ENCODE measurements around the gene FLOT2. TPM values are rescaled to one million over a fixed set of nuclear protein-coding genes. Genes with fewer than 3 reads are reported as not detected.

The FLOT2 gene, protein sequence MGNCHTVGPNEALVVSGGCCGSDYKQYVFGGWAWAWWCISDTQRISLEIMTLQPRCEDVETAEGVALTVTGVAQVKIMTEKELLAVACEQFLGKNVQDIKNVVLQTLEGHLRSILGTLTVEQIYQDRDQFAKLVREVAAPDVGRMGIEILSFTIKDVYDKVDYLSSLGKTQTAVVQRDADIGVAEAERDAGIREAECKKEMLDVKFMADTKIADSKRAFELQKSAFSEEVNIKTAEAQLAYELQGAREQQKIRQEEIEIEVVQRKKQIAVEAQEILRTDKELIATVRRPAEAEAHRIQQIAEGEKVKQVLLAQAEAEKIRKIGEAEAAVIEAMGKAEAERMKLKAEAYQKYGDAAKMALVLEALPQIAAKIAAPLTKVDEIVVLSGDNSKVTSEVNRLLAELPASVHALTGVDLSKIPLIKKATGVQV
- 10 to 100 TPM; 22.2 to 61.3 (median 39.7) TPM for total RNA-seq

DNA sequence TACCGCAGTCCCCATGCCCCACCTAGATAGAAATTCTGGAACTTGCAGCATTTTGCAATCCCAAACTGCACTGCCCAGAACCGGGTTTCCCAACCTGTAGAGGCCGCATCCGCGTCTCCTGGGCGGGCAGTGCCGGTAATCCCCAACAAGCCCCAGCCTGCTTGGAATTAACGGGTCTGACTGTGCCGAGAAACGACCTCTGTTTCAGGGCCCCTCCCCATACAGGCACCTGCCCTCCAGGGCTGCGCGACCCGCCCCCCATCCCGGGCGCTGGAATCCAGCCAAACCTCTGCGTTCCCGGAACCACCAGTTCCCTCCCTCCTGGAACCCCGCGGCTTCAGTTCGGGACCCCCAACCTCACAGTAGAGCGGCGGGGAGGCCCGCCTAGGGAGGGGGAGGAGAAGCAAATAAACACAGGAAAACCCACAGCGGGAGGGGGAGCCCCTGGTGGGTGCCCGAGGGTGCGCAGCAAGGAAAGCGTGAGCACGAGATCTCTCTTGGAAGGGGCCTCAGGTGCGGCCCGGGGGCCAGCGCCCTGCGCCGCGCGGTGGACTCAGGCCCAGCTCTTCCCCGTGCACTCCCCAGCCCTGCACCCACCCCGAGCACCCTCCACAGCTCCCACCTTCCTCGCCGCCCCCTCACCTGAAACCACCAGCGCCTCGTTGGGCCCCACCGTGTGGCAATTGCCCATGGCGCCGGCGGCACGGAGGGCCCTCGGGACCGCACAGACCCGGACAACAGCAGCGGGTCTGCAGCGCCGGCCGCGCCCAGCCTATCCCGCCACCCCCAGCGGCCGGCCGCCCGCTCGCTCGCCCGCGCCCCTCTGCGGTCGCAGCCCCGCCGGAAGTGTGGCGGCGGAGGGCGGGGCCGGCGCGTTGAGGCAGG, at the start of gene FLOT2:
FLOT2 (minus strand) TSS at position 850 of the 885 bp plus-strand sequence; CDS start at position 691, 159 bp downstream.
- peak; percentile 76 to 86 (median 83) for ATAC-seq (replicated peaks in 6 of 8)
- Histone ChIP-seq H3K4me1 (replicated peaks in 1 of 2) (peaks cover 17% of the 10 kb centered on the region in 2 donors), H3K4me3 (peak within 1 kb of the TSS; percentile 64 to 91 (median 82)), H3K27ac (peak within 1 kb of the TSS; percentile 77 to 86)
- in situ Hi-C loops (cut with MboI; ENCODE audit: low pct_unique_long_range_greater_than_20kb in 2 of 9, low sequenced_read_pairs in 9 of 9, unreplicated experiment in 9 of 9) = no loop called here
- WGBS, 10 experiments = 0 to 2% (median 0%) methylated on average over 1 to 14 of the region's 73 CpGs; no CpG with 5 or more reads in 6 of the 10 experiments

DNA sequence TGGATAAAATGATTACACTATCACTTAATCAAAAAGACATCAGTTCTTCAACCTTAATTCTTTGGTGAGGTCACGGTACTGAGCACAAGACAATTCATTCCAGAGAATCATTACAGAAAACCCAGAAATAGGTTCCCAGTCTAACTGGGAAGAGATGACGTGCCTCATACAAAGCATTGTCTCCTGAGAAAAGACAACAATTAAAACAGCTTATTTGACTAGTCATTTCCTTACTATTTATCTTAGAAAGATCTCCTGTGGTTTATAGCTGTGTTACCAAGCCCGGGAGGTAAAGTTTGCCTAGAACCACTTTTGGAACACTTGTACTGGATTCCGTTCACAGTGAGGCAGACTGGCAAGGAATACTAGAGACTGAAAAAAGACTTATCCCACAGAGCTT, 48.7 kb upstream of the FLOT2 start:
- in situ Hi-C loops (cut with MboI; ENCODE audit: low pct_unique_long_range_greater_than_20kb in 2 of 9, low sequenced_read_pairs in 9 of 9, unreplicated experiment in 9 of 9) = no loop called here
- no peak for ATAC-seq (replicated peaks in 6 of 8)

DNA sequence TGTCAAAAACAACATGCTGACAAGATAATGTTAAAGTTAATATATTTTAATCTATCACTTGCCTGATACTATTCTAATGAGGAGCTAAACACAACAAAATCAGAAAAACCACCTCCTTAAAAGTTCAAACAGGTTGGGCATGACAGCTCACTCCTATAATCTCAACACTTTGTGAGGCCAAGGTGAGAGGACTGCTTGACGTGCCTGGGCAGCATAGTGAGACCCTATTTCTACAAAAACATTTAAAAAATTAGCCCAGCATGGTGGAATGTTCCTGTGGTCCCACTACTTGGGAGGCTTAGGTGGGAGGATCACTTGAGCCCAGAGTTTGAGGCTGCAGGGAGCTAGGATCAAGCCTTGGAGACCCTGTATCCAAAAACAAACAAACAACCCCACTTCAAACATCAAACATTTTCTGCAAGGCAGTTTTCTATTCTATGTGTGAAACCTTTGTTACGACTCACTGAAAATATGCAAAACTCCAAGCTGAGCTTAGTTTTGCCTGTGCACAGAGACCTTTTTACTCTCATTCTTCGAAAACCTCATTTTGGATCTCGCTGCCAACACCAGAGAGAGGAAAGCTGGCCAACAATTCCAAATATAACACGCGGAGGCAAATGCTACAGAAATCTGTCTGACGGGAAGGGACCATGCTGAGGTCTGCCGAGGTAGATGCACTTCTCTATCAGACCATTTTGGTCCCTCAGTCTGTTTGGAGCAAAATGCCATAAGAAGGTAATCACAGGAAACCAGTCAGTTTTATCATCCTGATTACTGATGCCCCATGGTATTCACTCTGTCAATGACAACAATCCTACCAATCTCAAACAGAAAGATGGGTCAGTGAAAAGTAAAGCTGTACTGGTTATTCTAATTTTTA, 47.6 kb upstream of the FLOT2 start:
- H3K27ac ChIP-seq = no peak overlapping the region

More for the DNA sequence above, 48.7 kb upstream of the FLOT2 start:
- Histone ChIP-seq H3K4me1 (replicated peaks in 1 of 2) (peaks cover 4 to 15% of the 10 kb centered on the region in 2 donors), H3K27ac (no peak overlapping the region), H3K4me3 (no peak overlapping the region)
- WGBS, 10 experiments = 0 to 100% (median 86%) methylated on average over 2 to 4 of the region's 4 CpGs; no CpG with 5 or more reads in 1 of the 10 experiments

DNA sequence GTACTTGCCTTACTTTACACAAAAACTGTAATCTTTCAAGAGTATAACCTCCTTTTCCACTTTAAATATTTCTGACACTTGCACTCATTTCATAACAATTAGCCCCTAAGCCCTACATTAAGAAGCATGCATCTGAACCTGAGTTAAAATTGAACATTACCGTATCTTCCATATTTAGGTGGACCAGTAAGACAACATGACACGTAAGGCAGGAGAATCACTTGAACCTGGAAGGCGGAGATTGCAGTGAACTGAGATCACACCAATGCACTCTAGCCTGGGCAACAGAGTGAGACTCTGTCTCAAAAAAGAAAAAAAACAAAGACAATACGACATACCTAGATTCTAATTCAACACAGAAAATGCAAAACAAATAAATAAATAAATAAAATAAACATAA, 46.8 kb upstream of the FLOT2 start:
- WGBS, 10 experiments = 80 to 100% (median 97%) methylated on average over 2 to 4 of the region's 4 CpGs
- in situ Hi-C loops (cut with MboI; ENCODE audit: low pct_unique_long_range_greater_than_20kb in 2 of 9, low sequenced_read_pairs in 9 of 9, unreplicated experiment in 9 of 9) = no loop called here
- ATAC-seq (replicated peaks in 6 of 8) = no peak
- peaks cover 13 to 23% of the 10 kb centered on the region in 2 donors for H3K4me1 ChIP-seq (replicated peaks in 1 of 2)
- H3K27ac ChIP-seq = no peak overlapping the region
- no peak overlapping the region for H3K4me3 ChIP-seq

More for the DNA sequence above, 47.6 kb upstream of the FLOT2 start:
- in situ Hi-C loops (cut with MboI; ENCODE audit: low pct_unique_long_range_greater_than_20kb in 2 of 9, low sequenced_read_pairs in 9 of 9, unreplicated experiment in 9 of 9) = no loop called here
- 20 to 100% (median 92%) methylated on average over 1 to 8 of the region's 8 CpGs for WGBS, 10 experiments
- peaks cover 13 to 23% of the 10 kb centered on the region in 2 donors for H3K4me1 ChIP-seq (replicated peaks in 1 of 2)
- H3K4me3 ChIP-seq = no peak overlapping the region
- ATAC-seq (replicated peaks in 6 of 8) = no peak

DNA sequence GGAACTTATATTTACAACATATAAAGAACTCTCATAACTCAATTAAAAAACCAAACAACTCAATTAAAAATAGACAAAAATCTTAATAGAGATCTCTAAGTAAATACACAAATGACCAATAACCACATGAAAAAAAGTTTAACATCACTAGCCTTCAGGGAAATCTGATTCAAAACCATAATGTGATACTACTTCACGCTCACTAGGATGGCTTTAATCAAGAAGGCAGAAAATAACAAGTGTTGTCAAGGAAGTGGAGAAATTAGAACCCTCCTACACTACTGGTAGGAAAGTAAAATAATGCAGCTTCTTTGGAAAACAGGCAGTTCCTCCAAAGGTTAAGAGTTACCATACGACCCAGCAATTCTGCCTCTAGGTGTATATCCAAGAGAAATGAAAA, 45.4 kb upstream of the FLOT2 start:
- ATAC-seq (replicated peaks in 6 of 8) = no peak
- no peak overlapping the region for H3K4me3 ChIP-seq
- WGBS, 10 experiments = 80 to 100% (median 96%) methylated on average over 1 to 2 of the region's 2 CpGs; no CpG with 5 or more reads in 1 of the 10 experiments
- peaks cover 13 to 18% of the 10 kb centered on the region in 2 donors for H3K4me1 ChIP-seq (replicated peaks in 1 of 2)
- no peak overlapping the region for H3K27ac ChIP-seq
- in situ Hi-C loops (cut with MboI; ENCODE audit: low pct_unique_long_range_greater_than_20kb in 2 of 9, low sequenced_read_pairs in 9 of 9, unreplicated experiment in 9 of 9) = no loop called here

DNA sequence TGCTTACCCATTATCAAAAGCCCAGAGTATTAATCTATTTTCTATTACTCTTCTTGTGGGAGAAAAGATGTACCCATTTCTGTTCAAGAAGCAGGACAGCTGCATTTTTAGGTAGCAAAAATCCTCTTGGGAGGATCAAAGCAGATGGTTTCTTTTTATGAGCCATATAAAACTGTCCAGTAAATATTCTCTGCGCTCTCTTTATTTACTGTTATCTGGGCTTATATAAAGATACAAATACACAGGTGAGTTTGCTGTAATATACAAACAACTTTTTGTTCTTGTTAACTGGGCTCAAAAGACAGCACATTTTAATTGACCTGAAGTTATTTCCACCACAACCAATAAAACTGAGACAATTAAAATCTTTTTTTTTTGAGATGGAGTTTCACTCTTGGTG, 43.7 kb upstream of the FLOT2 start:
- Histone ChIP-seq H3K4me1 (replicated peaks in 1 of 2) (peaks cover 20% of the 10 kb centered on the region in 2 donors), H3K27ac (no peak overlapping the region), H3K4me3 (no peak overlapping the region)
- 92 to 100% (median 100%) methylated on average over 1 of the region's 1 CpG; no CpG with 5 or more reads in 4 of the 10 experiments for WGBS, 10 experiments
- in situ Hi-C loops (cut with MboI; ENCODE audit: low pct_unique_long_range_greater_than_20kb in 2 of 9, low sequenced_read_pairs in 9 of 9, unreplicated experiment in 9 of 9) = no loop called here
- ATAC-seq (replicated peaks in 6 of 8) = no peak

DNA sequence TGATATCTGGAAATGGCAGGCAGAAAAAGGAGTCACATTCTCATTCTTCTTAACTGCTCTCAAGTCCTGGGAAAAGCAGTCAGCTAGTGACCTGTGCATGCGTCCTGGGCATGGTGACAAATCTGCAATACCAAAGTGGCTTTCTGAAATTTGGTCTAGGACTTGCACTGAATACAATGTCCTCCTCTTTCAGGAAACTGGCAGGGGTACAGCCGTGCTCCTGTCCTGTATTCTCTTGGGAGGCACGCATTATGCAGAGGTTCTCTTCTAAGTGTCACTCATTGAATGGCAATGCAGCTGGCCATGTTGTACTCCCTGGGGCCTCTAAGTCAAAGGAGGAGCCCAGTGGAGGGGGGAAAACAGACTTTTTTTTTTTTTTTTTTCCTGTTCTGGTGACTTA, 43.1 kb upstream of the FLOT2 start:
- H3K4me3 ChIP-seq = no peak overlapping the region
- H3K4me1 ChIP-seq (replicated peaks in 1 of 2) = peaks cover 24 to 25% of the 10 kb centered on the region in 2 donors
- WGBS, 10 experiments = 39 to 100% (median 67%) methylated on average over 1 to 3 of the region's 3 CpGs; no CpG with 5 or more reads in 1 of the 10 experiments
- H3K27ac ChIP-seq = no peak overlapping the region
- in situ Hi-C loops (cut with MboI; ENCODE audit: low pct_unique_long_range_greater_than_20kb in 2 of 9, low sequenced_read_pairs in 9 of 9, unreplicated experiment in 9 of 9) = no loop called here
- peak in 3 of 8 experiments; percentile 44 to 52 (median 49) for ATAC-seq (replicated peaks in 6 of 8)

DNA sequence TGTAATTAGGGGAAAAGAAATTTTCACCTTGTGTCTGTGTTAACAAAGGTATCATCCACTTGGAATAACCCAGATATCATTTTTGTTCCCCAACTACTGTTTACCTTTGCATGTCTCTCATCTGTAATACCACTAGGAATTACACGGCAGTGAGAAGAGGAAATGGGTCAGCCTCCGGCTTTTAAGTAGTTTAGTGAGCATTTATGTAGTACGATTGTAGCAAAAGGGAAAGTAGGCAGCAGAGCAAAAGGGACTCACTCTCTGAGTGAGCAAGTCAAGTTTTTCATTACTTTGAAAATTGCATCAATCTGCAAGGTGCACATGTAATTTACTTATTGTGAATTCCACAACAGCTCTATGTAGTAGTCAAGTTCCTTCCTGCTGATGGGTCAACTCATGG, 42.6 kb upstream of the FLOT2 start:
- Histone ChIP-seq H3K4me1 (replicated peaks in 1 of 2) (peaks cover 24 to 25% of the 10 kb centered on the region in 2 donors), H3K4me3 (no peak overlapping the region), H3K27ac (no peak overlapping the region)
- no peak for ATAC-seq (replicated peaks in 6 of 8)
- in situ Hi-C loops (cut with MboI; ENCODE audit: low pct_unique_long_range_greater_than_20kb in 2 of 9, low sequenced_read_pairs in 9 of 9, unreplicated experiment in 9 of 9) = no loop called here
- WGBS, 10 experiments = 67 to 100% (median 83%) methylated on average over 1 to 3 of the region's 3 CpGs

DNA sequence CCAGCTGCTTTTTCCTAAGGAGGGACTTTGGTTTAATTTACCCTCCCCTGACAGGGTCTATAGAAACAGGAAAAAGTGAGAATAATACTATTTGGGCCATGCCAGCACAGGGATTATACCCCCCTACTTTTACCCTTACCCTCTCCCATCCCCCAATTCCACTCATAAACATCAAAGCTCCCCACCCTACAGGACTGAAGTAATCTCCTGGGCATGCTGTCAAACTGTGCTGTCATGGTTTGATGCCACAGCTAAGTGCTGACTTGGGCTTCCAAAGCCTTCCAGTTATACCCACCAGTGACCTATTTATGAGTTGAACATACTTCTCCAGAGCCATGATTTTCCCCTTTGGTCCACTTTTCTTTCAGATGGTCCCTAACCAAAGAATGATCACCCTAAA, 41.0 kb upstream of the FLOT2 start:
- ATAC-seq (replicated peaks in 6 of 8) = no peak
- peaks cover 24 to 25% of the 10 kb centered on the region in 2 donors for H3K4me1 ChIP-seq (replicated peaks in 1 of 2)
- in situ Hi-C loops (cut with MboI; ENCODE audit: low pct_unique_long_range_greater_than_20kb in 2 of 9, low sequenced_read_pairs in 9 of 9, unreplicated experiment in 9 of 9) = no loop called here
- H3K4me3 ChIP-seq = no peak overlapping the region
- no peak overlapping the region for H3K27ac ChIP-seq

DNA sequence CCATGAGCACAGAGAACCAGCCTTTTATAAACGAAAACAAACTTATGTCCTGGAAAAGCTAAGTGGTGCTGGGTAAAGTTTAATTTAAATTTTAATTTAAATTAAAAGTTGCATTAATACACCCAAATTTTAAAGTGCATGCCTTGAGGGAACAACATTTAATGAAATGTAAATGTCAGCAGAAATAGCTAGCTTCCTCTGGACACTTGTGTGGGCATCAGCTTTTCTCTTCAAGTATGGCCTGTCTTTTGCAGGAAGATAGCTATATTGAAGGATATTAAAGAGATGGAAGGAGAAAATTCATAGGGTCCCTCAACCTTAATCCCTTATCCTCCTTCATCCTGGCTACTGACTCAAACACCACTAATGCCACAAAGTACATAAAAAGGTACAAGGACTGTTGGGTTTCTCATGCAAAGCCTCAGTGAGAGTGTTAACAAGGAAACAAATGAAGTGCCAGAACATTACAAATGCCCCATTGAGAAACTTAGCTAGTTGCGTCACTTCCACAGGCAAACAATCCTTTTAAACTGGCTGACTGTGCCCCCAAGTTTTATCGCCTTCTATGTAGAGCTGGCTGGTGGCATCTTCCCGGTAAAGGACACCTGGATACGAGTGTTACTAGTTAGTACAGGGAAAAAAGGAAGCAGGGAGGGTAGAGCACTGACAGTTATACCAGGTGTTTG, 39.7 kb upstream of the FLOT2 start:
- in situ Hi-C loops (cut with MboI; ENCODE audit: low pct_unique_long_range_greater_than_20kb in 2 of 9, low sequenced_read_pairs in 9 of 9, unreplicated experiment in 9 of 9) = no loop called here
- Histone ChIP-seq H3K4me3 (no peak overlapping the region), H3K4me1 (replicated peaks in 1 of 2) (peaks cover 24 to 25% of the 10 kb centered on the region in 2 donors), H3K27ac (no peak overlapping the region)
- 25 to 100% (median 61%) methylated on average over 1 to 5 of the region's 5 CpGs for WGBS, 10 experiments
- peak in 1 of 8 experiments; percentile 43 for ATAC-seq (replicated peaks in 6 of 8)

DNA sequence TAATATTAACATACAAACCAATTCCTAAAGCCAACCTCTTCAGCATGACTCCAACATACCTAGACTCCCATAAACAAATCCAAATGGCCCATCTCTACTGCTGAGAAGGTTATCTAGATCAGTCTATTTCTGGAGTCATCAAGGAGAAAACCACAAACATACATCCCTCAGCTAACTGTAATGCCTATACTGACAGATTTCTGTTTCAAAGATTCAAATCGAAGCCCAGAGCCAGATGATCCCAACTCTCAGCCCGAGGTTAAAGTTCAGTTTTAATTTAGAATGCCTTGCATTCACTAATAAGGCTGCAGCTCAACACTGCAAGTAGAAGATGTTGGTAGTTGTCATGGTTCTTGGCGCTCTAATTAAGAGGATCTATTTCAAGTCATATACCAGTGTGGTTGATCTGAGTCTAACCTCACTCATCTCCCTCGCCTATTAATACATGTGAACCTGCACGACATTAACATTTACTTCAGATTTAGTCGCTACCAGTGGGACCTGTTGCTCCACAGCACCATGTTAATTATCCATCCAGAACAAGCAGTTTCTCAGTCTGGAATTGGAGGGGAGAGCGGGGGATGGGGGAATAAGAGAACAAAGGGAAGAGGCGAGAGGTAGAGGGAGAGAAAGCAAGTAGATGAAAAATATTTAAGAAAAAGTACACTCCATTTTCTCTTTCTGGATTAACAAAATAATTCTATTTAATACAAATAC, 38.4 kb upstream of the FLOT2 start:
- in situ Hi-C loops (cut with MboI; ENCODE audit: low pct_unique_long_range_greater_than_20kb in 2 of 9, low sequenced_read_pairs in 9 of 9, unreplicated experiment in 9 of 9) = no loop called here
- H3K27ac ChIP-seq = peak overlapping the region in 1 of 2 donors; percentile 16
- ATAC-seq (replicated peaks in 6 of 8) = no peak
- WGBS, 10 experiments = 88 to 100% (median 92%) methylated on average over 2 to 6 of the region's 8 CpGs; no CpG with 5 or more reads in 1 of the 10 experiments
- H3K4me3 ChIP-seq = no peak overlapping the region
- peaks cover 19 to 21% of the 10 kb centered on the region in 2 donors for H3K4me1 ChIP-seq (replicated peaks in 1 of 2)
